ENCODE measurements around the gene HS2ST1.
A peak's percentile ranks its signal among the peaks of the same experiment; 100 is the strongest.

Gene HS2ST1

GRCh38 chr1:86975993-86976550 is 61.6 kb downstream of the HS2ST1 start:
- TF ChIP-seq GATA3 (IDR thresholded peaks at IDR 0.05; ENCODE audit: low read depth, low read length) (no peak), GATA2 (IDR thresholded peaks at IDR 0.05; ENCODE audit: low read depth, low read length) (no peak)

- TF ChIP-seq GATA2 (IDR thresholded peaks at IDR 0.05; ENCODE audit: low read depth, low read length) (no peak), GATA3 (IDR thresholded peaks at IDR 0.05; ENCODE audit: low read depth, low read length) (no peak)
Observed at GRCh38 chr1:86976664-86977063, 62.2 kb downstream of the HS2ST1 start.

- TF ChIP-seq GATA3 (IDR thresholded peaks at IDR 0.05; ENCODE audit: low read depth, low read length) (no peak), GATA2 (IDR thresholded peaks at IDR 0.05; ENCODE audit: low read depth, low read length) (no peak)
Observed at GRCh38 chr1:86981482-86982213, 67.2 kb downstream of the HS2ST1 start.

DNA sequence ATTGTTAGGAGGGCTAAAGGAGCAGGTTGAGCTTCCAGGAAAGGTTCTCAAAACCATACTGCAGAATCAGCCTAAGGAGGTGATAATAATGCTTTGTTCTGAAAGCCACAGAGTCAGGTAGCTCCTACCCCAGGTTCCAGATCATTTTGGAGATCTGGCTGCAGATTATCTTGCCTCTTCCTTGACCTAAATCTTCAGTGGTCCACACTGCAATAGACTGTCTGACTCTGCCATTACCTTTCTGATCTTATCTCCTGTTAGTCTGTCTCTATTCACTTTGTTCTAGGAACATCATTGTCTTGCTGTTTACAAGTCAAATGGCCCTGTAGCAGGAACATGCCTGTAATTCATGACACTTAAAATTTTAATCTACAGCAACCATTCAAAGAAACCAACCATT is 73.0 kb downstream of the HS2ST1 start:
- TF ChIP-seq GATA3 (IDR thresholded peaks at IDR 0.05; ENCODE audit: low read depth, low read length) (no peak), GATA2 (IDR thresholded peaks at IDR 0.05; ENCODE audit: low read depth, low read length) (0 out of 2 replicates have a peak, but pooled peaks have one; percentile 6)

DNA sequence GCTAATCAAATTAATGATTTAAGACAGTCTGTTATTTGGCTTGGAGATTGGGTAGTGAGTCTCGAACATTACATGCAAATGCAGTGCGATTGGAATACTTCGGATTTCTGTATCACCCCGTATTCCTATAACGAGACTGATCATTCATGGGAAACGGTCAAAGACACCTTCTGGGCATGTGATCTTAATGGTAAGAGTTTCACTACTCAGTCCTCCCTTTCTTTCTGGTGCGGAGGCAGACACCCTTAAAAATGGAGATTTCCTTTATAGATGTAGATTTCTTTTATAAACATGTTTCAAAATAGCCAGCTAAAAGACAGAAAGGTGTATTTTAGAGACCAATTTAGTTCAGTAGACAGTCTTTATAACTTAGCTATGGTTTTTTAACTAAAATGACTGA is 74.4 kb downstream of the HS2ST1 start:
- TF ChIP-seq GATA2 (IDR thresholded peaks at IDR 0.05; ENCODE audit: low read depth, low read length) (no peak), GATA3 (IDR thresholded peaks at IDR 0.05; ENCODE audit: low read depth, low read length) (no peak)

DNA sequence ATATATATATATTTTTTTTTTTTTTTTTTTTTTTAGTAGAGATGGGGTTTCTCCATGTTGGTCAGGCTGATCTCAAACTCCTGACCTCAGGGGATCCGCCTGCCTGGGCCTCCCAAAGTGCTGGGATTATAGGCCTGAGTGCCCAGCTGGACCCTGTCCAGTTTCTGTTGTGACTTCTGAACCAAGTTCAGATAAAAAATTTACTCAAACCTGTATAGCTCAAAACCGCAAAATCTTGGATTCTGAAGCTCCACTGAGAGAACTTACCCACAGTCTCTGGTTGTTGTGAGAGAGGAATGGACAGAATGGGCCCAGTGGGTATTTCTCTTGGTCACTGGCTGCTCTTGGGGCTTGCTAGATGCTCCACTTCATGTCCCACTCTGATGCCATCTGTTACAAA is 76.4 kb downstream of the HS2ST1 start:
- TF ChIP-seq GATA3 (IDR thresholded peaks at IDR 0.05; ENCODE audit: low read depth, low read length) (no peak), GATA2 (IDR thresholded peaks at IDR 0.05; ENCODE audit: low read depth, low read length) (no peak)

DNA sequence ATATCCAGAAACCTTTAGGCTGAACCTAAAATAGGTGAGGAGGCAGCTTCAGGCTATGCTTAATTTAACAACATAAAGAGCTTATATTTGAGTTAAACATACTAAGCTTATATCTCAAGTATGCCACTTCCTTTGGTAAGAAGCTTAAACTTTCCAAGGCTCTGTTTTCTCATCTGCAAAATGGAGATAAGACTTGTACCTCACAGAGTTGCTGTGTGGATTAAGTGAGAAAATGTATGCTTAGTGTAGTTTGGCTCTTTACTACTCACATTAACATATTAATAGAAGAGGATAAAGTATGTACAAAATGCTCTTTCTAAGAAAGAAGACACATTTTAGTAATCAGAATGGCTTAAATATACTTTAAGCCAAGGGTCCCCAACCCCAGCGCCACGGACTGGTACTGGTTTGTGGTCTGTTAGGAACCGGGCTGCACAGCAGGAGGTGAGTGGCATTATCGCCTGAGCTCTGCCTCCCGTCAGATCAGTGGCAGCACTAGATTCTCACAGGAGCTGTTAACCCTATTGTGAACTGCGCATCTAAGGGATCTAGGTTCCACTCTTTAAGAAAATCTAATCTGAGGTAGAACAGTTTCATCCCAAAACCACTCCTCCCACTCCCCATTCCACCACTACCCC is 77.2 kb downstream of the HS2ST1 start:
- TF ChIP-seq GATA2 (IDR thresholded peaks at IDR 0.05; ENCODE audit: low read depth, low read length), result no peak
- TF ChIP-seq GATA3 (IDR thresholded peaks at IDR 0.05; ENCODE audit: low read depth, low read length), result no peak

- TF ChIP-seq GATA2 (IDR thresholded peaks at IDR 0.05; ENCODE audit: low read depth, low read length), result no peak
- no peak for TF ChIP-seq GATA3 (IDR thresholded peaks at IDR 0.05; ENCODE audit: low read depth, low read length)
Observed at GRCh38 chr1:86992861-86993260, 78.4 kb downstream of the HS2ST1 start.

DNA sequence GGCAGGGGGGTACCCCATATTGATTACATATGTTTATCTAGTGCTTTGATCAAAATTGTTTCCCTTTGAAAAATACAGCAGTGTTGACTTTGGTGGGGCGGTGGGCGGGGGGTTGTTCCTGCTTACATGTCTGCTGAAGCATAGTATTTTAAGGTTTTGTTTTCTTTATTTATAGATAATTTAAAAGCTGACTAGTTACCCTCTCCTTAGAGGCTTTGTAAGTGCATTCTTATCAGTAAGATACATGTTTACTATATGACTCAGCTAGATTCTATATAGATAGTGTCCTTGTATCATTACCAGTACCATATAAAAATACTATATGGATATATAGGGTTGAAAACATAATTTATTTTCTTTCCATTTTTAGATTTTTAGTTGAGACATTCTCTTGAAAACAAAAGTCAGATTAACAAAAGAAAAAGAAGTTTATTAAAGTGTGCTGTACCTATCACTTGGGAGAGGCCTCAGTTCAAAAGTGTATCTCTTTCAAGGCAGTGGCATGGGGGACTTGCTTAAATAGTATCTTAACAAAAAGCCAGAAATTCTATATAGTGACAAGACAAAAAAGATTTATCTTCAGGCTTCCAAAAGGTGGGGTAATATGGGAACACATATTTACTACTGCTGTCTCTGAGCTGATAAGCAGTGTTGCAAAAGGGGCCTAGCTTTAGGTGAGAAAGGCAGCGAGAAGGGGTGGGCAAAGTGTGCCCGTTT is 79.0 kb downstream of the HS2ST1 start:
- TF ChIP-seq GATA2 (IDR thresholded peaks at IDR 0.05; ENCODE audit: low read depth, low read length) (no peak), GATA3 (IDR thresholded peaks at IDR 0.05; ENCODE audit: low read depth, low read length) (no peak)

- TF ChIP-seq GATA2 (IDR thresholded peaks at IDR 0.05; ENCODE audit: low read depth, low read length), result no peak
- TF ChIP-seq GATA3 (IDR thresholded peaks at IDR 0.05; ENCODE audit: low read depth, low read length), result no peak
Observed at GRCh38 chr1:86994061-86994460, 79.6 kb downstream of the HS2ST1 start.

- TF ChIP-seq GATA2 (IDR thresholded peaks at IDR 0.05; ENCODE audit: low read depth, low read length) (no peak), GATA3 (IDR thresholded peaks at IDR 0.05; ENCODE audit: low read depth, low read length) (no peak)
Observed at GRCh38 chr1:86997538-86997937, 83.1 kb downstream of the HS2ST1 start.

DNA sequence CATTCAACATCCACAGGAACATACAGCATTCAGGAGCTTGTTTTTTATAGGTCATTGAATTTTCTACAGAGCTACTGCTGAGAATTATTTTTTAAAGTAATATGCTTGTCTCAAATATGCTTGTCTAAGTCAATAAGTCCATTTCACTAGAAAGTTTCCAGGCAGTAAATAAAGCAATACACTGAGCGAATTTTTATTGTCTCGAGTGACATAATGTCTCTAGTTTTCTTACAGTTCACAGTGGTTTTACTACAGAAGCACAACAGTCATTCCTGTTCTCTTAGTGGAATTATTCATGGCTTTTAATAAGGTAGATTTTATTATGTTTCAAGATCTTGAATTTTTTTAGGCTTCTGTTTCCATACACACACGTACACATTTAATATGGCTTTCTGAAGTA is 83.8 kb downstream of the HS2ST1 start:
- TF ChIP-seq GATA3 (IDR thresholded peaks at IDR 0.05; ENCODE audit: low read depth, low read length) (no peak), GATA2 (IDR thresholded peaks at IDR 0.05; ENCODE audit: low read depth, low read length) (no peak)

DNA sequence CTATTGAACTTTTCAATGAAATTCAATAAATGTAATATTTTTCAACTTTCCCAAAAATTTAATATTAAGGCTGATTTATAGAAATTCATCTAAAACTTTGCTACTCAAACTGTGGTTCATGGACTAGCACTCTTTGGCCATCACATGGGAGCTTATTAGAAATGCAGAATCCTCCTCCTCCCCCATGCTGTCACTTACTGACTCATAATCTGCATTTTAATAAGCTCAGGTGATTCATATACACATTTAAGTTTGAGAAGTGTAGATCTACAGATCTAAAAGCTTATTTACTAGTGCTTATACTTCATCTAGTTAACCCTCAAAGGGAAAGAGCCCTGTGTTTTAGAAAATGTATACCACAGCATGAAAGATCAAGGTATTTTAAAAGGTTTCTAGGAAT is 84.3 kb downstream of the HS2ST1 start:
- no peak for TF ChIP-seq GATA3 (IDR thresholded peaks at IDR 0.05; ENCODE audit: low read depth, low read length)
- no peak for TF ChIP-seq GATA2 (IDR thresholded peaks at IDR 0.05; ENCODE audit: low read depth, low read length)

- TF ChIP-seq GATA3 (IDR thresholded peaks at IDR 0.05; ENCODE audit: low read depth, low read length), result no peak
- TF ChIP-seq GATA2 (IDR thresholded peaks at IDR 0.05; ENCODE audit: low read depth, low read length), result no peak
Observed at GRCh38 chr1:87000460-87000859, 86.0 kb downstream of the HS2ST1 start.
